Femur (tissue), 1 donor: ENCODE measurements around the gene KIRREL3.

Experiments
- DNase-seq: peaks from one replicate; pipeline ENCODE4 v3.0.0-alpha.2; 2017

KIRREL3 gene

DNA sequence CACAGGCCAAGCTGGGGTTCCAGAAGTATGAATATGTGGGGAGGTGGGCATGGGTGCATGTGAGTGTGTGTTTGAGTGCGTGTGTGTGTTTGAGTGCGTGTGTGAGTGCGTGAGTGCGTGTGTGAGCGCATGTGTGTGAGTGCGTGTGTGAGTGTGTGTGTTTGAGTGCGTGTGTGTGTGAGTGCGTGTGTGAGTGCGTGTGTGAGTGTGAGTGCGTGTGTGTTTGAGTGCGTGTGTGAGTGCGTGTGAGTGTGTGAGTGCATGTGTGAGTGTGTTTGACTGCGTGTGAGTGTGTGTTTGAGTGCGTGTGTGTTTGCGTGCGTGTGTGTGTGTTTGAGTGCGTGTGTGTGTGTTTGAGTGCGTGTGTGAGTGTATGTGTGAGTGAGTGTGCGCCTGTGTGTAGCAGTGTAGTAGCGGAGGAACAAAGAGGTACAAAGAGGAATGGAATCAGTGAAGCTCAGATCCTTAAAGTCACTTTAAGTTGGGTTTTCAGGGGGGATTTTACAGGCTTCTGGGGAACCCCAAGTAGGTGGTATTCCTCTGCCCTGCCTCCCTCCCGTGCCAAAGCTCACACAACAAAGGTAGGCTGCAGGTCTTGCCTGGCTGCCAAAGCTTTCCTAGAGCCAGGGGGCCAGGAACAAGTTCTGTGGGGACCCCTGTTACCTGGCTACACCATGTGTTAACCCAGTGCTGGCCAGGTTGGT lies 137.1 kb downstream of the KIRREL3 start:
- no peak for DNase-seq

DNA sequence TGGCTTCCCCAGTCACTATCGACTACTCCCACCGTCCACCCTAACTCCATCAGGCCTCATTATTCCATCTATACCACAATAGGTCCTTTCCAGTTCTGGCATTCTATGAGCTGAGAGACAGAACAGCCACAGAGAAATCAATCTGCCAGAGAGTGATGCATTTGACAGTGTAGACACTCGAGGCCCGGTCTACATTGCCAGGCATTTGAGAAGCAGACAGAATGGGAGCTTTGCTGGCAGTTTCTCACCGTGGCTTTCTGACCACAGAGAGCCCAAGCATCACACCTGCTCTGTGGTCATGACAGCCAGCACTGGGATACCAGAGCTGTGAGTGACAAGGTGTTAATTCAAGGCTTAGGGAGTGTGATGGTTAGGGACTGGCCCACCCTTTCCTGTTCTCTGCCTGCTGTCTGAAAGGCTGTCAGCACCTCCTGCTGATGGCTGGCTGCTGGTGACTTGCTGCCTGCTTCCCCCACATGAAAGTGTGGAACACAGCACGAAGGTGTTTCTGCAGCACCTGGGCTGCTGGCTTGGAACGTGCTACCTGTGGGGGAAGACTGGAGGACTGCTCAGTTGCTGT lies 137.8 kb downstream of the KIRREL3 start:
- no peak for DNase-seq

DNA sequence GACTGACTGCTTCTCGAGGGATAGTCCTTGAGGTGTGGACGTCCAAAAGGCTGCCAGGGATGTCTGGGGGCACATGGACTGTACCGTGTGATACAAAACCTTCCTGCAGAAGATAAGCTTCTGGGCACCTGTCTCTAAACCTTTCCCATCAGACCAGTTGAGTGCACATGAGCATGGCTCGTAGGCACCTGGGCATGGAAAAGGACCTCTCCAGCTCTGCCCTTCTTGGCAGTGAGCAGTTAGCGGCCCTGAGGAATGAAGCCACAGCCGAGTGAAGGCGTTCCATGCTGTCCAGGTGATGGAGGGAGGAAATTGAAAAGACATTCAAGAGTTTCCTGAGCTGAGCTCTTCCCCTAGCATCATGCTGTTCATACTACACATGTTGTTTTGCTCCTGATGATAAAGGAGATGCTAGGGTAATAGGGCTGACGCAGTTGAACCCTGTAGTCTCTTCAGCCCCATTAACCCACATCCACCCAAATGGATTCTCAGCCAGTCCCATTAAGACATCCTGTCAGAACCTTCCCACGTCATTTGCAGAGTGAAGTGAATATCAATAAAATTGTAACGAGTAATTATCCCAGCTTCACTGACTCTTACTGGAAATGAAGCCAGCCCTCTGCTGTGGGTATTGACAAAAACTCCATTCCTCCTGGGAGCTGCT lies 138.6 kb downstream of the KIRREL3 start:
- no peak for DNase-seq

DNA sequence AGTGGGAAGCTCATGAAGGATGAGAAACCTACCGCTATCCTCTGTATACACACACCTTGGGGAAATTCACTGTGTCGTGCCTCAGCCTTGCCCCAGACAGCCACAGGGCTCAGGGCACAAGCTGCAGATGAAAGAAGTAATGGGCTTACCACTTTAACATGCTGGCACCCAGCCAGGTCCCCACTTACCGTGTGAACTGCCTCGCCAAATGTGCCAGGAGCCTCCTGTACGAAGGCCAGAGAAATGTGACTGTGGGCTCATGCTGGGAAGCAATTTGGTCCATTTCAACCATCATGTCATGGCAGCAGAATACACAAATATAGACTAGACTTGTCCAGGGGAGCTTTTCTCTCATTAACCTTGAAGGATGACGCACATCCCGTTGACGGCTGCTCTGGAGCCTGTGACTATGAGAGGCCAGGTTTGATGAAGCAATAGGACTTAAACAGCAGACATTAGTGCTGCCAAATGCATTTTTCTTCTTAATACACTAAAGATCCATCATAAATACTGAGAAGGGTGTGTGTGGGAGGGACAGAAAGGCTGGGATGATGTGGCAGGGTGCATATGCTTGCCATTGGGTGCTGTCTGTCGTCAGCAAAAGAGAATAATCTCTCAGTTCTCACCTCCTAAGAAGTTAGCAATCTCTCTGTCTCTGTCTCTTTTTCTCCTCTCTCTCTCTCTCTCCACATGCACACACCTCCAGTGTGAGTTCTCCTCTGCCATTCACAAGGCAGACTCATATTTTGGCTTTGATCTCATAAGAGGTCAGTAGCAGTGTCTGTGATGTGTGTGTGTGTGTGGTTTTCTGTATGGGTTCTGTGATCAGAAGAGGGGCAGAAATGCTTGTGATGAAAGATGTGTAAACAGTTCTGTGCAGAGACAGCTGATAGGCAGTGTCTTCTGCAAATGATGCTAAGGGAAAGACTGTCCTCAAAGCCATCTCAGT lies 142.4 kb downstream of the KIRREL3 start:
- no peak for DNase-seq

DNA sequence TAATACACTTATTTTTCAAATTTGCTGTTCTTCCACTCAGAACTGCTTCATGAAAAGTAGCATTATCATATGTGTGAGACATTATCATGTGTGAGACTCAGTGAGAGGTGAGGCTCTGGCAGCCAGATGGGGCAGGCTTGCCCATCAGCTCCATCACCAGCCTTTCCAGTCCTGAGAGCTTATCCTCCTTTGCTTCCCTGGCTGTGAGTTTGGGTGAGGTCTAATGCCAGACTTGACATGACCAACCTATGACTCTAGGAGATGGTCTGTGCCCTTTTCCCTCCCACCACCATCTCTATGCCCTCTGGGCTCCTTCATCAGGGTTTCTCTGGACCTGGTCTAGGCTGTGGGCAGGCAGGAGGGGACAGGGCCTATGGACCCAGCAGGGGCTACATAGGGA lies 145.0 kb downstream of the KIRREL3 start:
- no peak for DNase-seq

DNA sequence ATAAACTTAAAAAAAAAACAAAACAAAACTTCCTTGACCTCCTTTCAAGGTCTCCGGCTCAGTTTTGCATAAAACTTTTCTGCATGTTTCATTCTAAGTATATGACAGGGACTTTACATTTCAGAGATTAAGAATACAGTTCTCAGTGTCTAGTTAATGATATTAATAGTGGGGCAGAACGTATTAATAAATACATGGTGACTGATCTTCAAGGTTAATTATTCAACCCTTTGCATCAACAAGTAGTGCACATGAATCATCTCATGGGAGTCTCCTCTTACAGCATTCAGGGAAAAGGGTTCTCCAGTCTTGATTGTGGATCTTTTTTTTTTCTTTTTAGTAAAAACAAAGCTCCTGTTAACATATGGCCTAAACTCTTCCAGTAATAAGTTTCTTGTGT lies 146.8 kb downstream of the KIRREL3 start:
- DNase-seq: no peak

DNA sequence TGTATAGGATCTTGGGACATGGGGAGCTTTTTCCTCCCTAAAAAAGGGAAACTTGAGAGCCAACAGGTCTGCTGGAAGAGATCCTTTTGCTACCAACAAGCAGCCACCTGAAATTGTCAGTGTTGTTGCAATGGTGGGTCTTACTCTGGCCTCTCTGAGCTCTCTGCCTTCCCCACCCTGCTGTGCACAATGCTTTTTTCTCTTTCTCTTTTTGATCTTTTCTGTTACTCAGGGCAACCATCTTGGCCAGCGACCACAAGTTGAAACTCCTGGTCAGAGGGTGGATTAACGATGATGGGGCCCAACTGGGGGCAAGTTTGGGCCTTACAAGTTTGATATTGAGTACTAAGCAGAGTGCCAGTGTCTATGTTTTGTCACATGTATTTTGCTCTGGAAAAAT lies 155.8 kb downstream of the KIRREL3 start:
- no peak for DNase-seq

DNA sequence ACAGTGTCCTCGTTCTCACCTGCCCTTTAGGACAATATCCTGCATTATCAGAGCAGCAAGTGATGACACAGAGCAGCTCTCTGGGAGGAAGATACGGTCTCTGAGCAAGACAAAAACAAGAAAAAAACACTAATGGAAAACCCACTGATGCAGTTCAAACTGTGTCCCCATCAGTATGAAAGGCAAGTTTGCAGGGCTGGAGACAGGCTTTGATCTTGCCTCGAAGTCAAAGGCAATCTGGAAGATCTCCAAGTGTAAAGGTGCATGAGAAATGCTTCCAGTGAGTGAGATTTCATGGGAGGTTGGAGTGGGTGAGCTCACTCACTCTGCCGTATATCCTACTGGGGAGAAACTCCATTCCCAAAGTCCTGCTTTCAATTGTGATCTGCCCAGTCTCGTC lies 157.5 kb downstream of the KIRREL3 start:
- DNase-seq: no peak

DNA sequence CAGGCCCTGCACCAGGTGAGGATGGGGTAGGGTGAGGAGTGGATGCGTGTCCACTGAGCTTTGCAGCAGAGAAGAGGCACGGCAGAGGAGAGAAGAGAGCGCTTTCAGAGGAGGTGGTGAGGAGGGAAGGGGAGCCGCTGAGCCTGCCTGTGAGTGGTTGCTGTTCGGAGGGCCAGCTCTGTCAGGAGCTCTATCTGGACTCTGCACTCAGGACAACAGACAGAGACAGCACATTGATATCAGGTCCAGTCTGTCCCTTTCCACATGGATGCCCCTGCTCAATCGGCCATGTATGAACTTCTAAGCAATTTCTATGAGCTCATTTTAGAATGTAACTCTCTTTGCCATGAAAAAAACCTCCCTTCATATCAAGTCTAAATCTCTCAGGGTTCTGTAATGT lies 158.6 kb downstream of the KIRREL3 start:
- no peak for DNase-seq

DNA sequence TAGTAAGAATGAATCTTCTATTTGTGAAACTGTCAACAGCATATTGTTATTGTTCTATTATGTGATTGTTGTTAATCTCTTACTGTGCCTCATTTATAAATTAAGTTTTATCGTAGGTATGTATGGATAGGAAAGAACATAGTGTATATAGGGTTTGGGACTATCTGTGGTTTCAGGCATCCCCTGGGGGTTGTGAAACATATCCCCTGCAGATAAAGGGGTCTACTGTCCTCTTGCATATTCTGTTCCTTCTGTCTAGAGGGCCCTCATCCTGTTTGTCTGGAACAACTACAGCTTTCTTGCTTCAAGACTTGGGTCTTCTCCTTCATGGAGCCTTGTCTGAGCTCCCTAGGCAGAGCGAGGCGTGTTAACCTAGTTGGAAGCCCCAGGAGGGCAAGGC lies 159.6 kb downstream of the KIRREL3 start:
- no peak for DNase-seq

DNA sequence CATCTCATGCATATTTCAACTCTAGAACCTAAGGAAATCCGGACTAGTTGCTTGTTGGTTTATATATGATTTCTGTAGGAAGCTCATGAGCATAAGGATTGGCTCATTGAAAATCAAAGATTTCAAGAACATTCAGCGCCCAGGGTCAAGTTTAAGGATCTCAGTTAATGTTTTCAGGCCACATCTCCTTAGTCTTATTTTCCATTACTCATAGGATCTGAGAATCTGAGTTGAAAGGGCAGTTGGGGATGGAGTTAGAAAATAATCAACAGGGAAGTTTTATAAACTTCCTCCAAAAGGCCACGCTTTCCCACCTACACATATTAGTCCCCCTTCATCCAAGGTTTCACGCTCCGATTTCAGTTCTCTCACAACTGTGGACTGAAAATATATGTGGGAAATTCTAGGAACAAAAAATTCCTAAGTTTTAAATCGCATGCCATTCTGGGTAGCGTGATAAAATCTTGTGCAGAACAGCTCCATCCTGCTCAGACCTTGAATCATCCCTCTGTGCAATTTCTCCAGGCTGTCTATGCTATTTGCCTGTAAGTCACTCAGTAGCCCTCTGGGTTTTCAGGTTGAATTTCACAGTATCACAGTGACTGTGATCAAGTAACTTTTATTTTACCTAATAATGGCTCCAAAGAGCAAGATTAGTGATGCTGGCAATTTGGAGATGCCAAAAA lies 160.2 kb downstream of the KIRREL3 start:
- DNase-seq: no peak

DNA sequence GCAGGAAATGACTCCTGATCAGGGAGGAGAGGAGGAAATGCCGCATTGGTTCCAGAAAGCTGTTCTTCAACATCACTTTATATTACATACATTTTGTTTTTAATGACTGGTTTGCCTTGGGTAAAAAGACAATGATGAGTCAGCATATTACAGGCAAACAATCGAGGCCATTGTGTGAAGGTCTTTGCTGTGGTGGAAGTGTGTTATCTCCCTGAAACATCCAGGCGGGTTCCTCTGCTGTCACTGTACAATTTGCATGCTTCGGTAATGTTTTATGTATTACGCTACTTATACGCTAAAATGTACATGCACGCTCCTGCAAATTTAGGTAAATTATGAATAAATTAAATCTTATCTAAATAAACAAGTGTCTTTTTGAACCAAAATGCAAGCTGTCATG lies 161.1 kb downstream of the KIRREL3 start:
- DNase-seq: no peak

DNA sequence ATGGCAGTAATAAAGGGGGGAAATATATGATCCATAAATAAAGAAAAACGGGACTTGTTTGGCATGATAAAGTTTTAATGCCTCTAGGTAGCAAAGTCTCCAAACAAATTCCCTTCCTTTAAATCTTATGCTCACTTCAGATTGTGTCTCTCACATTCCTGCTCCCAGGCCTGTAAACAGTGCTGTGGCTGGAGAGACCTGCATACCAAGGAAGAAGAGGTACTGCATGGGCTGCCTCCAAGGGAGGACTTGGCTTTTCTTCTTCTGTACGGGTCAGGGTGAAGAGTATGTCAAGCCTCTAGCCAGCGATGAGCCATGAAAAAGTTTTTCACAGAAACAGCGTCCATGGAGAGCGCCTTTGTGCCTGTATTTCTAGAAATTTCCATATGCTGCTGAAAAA lies 161.8 kb downstream of the KIRREL3 start:
- no peak for DNase-seq

DNA sequence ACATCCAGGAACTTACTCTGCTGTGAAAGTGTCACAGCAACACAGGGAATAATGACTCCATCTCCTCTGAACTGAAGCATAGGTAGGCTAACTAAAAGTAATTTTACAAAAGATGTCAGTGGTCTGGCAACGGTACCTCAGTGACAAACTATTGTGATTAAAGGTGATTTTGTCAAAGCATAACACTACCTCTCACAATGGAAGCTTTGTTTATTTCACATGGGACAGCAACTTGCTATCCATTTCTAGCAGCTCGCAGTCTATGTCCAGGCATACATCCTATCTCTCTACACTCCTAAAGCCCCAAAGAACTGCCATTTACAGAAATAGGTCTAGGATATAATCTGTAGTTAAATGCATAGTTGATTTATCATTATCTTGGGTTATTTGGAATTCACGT lies 163.0 kb downstream of the KIRREL3 start:
- DNase-seq: no peak

DNA sequence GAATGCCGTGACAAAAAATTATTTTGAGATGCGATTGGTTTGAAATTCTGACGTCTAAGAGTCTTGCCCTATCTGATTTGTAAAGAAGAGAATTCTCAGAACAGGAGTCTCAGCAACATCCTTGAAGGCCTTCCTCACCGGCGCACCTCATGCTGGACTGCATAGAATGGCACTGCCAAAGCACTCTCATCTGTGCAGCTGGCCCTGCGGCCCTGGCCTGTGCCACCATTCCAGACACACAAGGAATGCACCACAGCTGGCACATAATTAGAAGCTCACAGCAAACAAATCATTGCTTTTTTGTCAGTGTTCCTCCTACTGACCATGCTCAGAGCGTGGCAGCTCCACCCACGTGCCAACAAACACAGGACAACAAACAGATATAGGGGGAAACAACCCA lies 166.0 kb downstream of the KIRREL3 start:
- no peak for DNase-seq

DNA sequence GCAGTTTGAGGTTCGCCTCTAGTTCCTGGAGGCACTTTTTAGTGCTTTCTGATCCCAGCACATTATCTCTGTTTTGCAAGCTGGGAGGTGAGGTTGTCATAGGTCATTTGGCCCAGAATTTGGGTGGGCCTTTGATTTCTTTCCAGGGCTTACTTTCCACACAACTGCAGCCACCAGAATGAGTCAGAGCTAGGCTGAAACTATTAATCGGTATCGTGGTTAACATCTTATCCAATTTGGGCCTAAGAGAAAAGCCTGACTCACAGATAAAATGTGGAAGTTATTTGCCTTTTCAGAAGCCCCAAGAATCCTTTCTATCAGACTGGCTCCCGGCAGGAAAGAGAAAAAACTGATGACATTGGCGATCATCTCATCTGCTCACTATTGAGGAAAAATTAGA lies 166.4 kb downstream of the KIRREL3 start:
- no peak for DNase-seq

DNA sequence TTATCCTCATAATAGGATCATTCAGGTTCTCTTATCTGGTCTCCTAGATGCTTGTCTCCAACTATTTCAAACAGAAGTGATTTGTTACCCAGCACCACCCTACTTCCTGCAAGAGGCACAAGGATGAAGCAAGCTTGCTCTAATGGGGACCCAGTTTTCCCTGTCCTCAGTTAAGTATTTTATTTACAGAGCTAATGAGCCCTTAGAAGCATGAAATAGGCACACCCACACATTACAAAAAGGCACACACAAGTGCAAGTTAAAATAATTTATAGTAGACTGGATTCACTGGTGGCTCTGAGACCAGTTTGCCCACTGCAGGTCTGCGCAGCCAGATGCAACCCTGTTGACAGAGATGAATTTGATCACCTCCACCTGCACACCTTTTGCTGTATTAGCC lies 167.5 kb downstream of the KIRREL3 start:
- DNase-seq: no peak

DNA sequence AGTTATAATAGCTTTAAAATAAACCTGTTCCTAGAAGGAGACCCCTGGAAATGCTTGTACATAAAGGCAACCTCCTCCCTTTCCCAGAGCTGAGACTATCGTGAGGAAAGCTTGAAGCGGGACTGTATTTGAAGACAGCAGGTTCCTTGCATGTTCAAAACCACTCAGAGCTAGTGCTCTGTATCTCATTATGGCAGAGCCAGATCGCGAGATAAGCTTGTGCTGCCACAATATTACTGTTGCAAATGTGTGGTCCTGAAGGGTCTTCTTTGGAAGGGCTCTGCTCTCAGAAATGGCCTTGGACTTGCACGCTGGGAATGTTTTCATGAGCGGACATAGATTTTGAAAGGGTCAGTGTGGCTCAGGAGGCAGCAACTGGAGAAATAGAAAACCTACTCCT lies 168.2 kb downstream of the KIRREL3 start:
- DNase-seq: no peak

DNA sequence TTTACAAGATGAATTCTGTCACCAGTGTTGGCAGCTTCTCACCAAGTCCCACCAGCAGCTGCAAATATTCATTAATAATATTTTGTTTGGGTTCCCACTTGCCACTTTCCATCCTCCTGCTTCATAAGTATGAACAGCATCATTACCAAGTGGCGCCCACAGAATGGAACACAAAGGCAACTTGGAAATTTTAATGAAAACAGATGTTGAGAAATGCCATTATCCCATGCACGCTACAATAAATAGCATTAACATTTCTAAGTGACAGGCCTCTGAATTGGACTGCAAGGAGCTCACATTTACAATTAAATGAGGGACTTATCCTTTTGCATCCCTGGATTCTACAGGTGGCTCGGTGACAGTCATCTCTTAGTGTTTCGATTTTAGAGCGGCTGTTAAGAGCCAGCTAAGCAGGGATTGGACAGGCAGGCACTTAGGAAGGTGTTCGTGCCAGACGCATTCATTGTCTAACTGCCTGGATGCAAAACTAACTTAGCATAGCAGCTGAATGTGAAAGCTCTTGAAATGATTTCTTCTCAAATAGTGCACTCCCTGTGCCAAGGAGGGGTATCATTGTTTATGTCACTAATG lies 170.3 kb downstream of the KIRREL3 start:
- DNase-seq: no peak

DNA sequence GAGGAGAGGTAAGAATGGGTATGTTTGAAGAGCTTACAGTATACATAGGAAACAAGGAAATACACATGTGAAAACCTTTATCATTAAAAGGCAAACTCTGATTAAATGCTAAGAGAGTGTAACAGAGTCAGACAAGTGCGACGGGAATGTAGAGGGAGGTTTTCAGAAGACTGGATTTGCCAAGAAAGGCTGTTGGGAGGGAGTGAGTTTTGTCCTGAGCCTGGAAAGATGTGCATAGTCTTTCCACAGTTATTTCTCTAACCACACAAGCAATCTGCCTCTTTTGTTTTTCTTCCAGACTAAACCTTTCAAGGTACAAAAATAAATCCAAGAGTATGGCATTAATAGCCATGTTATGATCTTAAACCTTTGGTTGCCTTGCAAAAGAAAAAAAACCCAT lies 170.9 kb downstream of the KIRREL3 start:
- DNase-seq: no peak

DNA sequence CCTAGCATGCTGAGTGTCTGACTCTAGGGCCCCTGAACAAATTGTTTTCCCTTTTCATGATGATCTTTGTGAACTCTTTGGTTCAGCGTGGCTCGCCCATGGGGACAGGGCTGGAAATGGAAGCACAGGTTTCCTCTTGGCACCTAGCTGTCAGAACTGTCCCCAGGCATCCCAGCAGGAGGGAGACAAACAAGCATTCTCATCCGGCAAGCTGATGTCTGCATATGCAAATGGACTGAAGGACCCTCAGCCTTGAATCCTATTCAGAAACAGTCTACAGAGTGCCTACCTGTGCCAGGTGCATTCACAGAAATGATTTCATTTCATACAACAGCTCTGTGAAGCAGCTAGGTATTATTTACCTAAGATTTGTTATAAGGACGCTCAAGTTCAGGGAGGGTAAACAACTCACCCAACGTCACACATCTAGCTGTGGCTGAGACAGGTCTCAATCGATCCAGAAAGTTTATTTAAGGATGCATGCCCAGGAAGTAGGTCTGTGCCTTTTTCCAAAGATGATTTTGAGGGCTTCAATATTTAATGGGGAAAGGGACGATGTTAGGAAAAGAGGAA lies 176.4 kb downstream of the KIRREL3 start:
- DNase-seq: no peak

DNA sequence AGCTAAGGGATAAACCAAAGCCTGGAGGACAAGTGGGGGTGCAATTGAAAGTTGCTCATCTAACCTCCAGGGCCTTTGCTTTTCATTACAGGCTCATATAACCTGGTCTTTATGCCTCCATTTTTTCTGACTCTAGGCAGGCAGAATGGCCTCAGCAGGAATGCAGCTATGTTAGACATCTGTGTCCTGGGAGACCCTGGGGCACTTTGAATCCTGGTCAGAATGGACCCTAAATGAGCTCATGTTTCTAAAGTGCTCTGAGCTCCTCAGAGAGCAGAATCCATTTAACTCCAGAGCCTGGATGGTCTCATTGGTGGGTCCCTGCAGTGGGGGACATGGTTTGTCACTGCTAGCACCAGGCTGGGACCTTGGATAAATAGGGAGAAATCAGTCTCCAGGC lies 177.3 kb downstream of the KIRREL3 start:
- DNase-seq: no peak
